Neutrophil (primary cell): ENCODE data around the gene SP3.
A peak's percentile ranks its signal among the peaks of the same experiment; 100 is the strongest.

ENCODE experiments used
- H3K27ac ChIP-seq: fragments of 200-600 bp; sonication (generic); 2 replicates; pipeline ENCODE4 v1.5.1; 2016; ENCODE audit warnings: mild to moderate bottlenecking, moderate library complexity
- H3K27me3 ChIP-seq: fragments of 200-600 bp; sonication (generic); 2 replicates; pipeline ENCODE4 v1.6.0; 2016; ENCODE audit warnings: mild to moderate bottlenecking
- H3K36me3 ChIP-seq: fragments of 200-600 bp; sonication (generic); 2 replicates; pipeline ENCODE4 v1.5.1; 2017
- H3K4me1 ChIP-seq, 2 experiments: fragments of 200-600 bp in 1 of 2; sonication (generic) in 1 of 2; 1 replicate in 1 of 2; 2 replicates in 1 of 2; pipeline versions ENCODE4 v1.5.1 to v1.6.1; 2013 to 2016; ENCODE audit warnings: low read depth in 1 of 2, low read length in 1 of 2, mild to moderate bottlenecking in 1 of 2, moderate library complexity in 1 of 2; ENCODE audit not compliant: control insufficient read depth in 1 of 2, insufficient read depth in 1 of 2
- H3K4me3 ChIP-seq, 2 experiments: fragments of 200-600 bp in 1 of 2; sonication (generic) in 1 of 2; 1 replicate in 1 of 2; 2 replicates in 1 of 2; pipeline ENCODE4 v1.5.1; 2013 to 2016; ENCODE audit warnings: low read depth in 1 of 2, low read length in 1 of 2, mild to moderate bottlenecking in 1 of 2, moderate library complexity in 1 of 2
- H3K9me3 ChIP-seq: fragments of 200-600 bp; sonication (generic); 2 replicates; pipeline ENCODE4 v1.5.1; 2016
- TF ChIP-seq, protein P1 (sequence below): fragments of 200-600 bp; sonication (generic); IDR thresholded peaks from 2 replicates; pipeline ENCODE4 v1.5.1; 2016; ENCODE audit warnings: antibody characterized with exemption

The SP3 gene

GRCh38 chr2:173934895-173935294, 30.3 kb downstream of the SP3 start:
- TF ChIP-seq, protein P1, sequence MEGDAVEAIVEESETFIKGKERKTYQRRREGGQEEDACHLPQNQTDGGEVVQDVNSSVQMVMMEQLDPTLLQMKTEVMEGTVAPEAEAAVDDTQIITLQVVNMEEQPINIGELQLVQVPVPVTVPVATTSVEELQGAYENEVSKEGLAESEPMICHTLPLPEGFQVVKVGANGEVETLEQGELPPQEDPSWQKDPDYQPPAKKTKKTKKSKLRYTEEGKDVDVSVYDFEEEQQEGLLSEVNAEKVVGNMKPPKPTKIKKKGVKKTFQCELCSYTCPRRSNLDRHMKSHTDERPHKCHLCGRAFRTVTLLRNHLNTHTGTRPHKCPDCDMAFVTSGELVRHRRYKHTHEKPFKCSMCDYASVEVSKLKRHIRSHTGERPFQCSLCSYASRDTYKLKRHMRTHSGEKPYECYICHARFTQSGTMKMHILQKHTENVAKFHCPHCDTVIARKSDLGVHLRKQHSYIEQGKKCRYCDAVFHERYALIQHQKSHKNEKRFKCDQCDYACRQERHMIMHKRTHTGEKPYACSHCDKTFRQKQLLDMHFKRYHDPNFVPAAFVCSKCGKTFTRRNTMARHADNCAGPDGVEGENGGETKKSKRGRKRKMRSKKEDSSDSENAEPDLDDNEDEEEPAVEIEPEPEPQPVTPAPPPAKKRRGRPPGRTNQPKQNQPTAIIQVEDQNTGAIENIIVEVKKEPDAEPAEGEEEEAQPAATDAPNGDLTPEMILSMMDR: no peak
- Histone ChIP-seq H3K4me1 (peaks cover 31 to 40% of the 10 kb centered on the region in 2 experiments), H3K36me3 (peaks cover 21% of the 10 kb centered on the region), H3K27ac (peak overlapping the region; percentile 57), H3K27me3 (no peaks in the 10 kb centered on the region), H3K9me3 (no peaks in the 10 kb centered on the region), H3K4me3 (no peak overlapping the region)

- H3K4me3 ChIP-seq: no peak overlapping the region
- H3K27me3 ChIP-seq: no peaks in the 10 kb centered on the region
- H3K27ac ChIP-seq: peak overlapping the region; percentile 38
- TF ChIP-seq, protein P1: no peak
- peaks cover 24% of the 10 kb centered on the region for H3K36me3 ChIP-seq
- no peaks in the 10 kb centered on the region for H3K9me3 ChIP-seq
- H3K4me1 ChIP-seq: peaks cover 4 to 33% of the 10 kb centered on the region in 2 experiments
These were observed 33.4 kb downstream of the SP3 start for GRCh38 chr2:173931751-173932150.

DNA sequence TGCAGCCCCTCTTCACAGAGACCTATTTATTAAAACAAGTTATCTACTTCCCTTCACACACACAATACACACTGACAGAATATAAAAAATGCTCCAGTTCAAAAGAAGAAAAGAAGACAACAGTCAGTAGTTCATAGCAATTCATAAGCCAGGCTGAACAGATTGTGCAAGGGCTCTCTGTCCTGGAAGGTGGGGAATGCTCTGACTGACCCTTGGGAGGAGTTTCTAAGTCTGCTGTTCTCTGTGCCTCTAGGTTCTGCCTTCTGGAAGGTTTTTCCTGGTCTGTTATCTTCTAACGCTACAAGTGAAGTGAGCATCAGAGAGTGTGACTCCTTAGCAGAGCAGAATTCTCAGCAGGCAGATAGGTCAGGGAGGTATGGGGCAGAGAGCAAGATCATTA, 35.7 kb downstream of the SP3 start:
- peaks cover 20 to 41% of the 10 kb centered on the region in 2 experiments for H3K4me1 ChIP-seq
- H3K36me3 ChIP-seq: peaks cover 24% of the 10 kb centered on the region
- H3K9me3 ChIP-seq: no peaks in the 10 kb centered on the region
- peak overlapping the region; percentile 38 for H3K27ac ChIP-seq
- H3K4me3 ChIP-seq: no peak overlapping the region
- TF ChIP-seq, protein P1: no peak
- no peaks in the 10 kb centered on the region for H3K27me3 ChIP-seq

DNA sequence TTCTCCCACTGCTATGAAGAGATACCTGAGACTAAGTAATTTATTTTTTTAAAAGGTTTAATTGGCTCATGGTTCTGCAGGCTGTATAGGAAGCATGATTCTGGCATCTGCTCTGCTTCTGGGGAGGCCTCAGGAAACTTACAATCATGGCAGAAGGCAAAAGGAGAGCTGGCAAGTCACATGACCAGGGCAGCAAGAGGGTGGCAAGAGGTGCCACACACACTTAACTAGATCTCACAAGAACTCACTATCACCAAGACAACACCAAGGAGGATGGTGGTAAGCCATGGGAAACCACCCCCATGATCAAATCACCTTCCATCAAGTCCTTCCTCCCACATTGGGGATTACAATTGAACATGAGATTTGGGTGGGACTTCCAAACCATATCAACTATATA, 38.3 kb downstream of the SP3 start:
- Histone ChIP-seq H3K4me1 (peaks cover 35 to 67% of the 10 kb centered on the region in 2 experiments), H3K27ac (peak overlapping the region; percentile 88), H3K4me3 (no peak overlapping the region), H3K27me3 (no peaks in the 10 kb centered on the region), H3K9me3 (no peaks in the 10 kb centered on the region), H3K36me3 (peaks cover 13% of the 10 kb centered on the region)
- TF ChIP-seq, protein P1: no peak

- Histone ChIP-seq H3K9me3 (no peaks in the 10 kb centered on the region), H3K27me3 (no peaks in the 10 kb centered on the region), H3K4me3 (peak overlapping the region in 1 of 2 experiments; percentile 1), H3K36me3 (peaks cover 3% of the 10 kb centered on the region), H3K4me1 (peaks cover 35 to 69% of the 10 kb centered on the region in 2 experiments), H3K27ac (peak overlapping the region; percentile 88)
- TF ChIP-seq, protein P1: no peak
These were observed 40.9 kb downstream of the SP3 start for GRCh38 chr2:173924285-173924684.

DNA sequence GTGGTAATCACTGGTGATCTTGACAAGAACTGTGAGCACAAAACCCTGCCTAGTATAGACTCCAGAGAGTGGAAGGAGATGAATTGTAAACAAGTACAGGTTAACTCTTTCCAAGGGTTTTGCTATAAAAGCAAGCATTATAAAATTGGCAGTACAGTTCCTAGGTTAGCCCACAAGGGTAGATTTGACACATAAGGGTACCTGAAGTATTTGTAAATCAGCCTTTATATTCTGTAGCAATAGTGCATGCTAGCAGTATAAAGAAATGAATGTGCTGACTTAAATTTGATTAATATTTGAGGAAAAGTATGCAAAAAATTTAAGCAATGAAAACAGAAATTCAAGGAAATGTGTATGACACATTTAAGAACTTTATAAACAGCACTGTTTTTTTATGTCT, 42.4 kb downstream of the SP3 start:
- H3K4me1 ChIP-seq: peaks cover 35 to 58% of the 10 kb centered on the region in 2 experiments
- H3K27ac ChIP-seq: peak overlapping the region; percentile 71
- no peaks in the 10 kb centered on the region for H3K9me3 ChIP-seq
- H3K27me3 ChIP-seq: no peaks in the 10 kb centered on the region
- peaks cover 9% of the 10 kb centered on the region for H3K36me3 ChIP-seq
- TF ChIP-seq, protein P1: no peak
- H3K4me3 ChIP-seq: peak overlapping the region in 1 of 2 experiments; percentile 9
